GM19328 (cell line): Measurements from ENCODE around the gene PARD3.
"Not testable (repeated sequence)": the region's sequence is repeated elsewhere in the genome, so short reads cannot be mapped to it uniquely, and the experiment has no call there.

Experiments used
- ATAC-seq: cut with Tn5 transposase; IDR thresholded peaks from one replicate; pipeline ENCODE4 v1.9.1; 2021; ENCODE audit warnings: mild to moderate bottlenecking, moderate library complexity; ENCODE audit not compliant: unreplicated experiment

PARD3 gene

DNA sequence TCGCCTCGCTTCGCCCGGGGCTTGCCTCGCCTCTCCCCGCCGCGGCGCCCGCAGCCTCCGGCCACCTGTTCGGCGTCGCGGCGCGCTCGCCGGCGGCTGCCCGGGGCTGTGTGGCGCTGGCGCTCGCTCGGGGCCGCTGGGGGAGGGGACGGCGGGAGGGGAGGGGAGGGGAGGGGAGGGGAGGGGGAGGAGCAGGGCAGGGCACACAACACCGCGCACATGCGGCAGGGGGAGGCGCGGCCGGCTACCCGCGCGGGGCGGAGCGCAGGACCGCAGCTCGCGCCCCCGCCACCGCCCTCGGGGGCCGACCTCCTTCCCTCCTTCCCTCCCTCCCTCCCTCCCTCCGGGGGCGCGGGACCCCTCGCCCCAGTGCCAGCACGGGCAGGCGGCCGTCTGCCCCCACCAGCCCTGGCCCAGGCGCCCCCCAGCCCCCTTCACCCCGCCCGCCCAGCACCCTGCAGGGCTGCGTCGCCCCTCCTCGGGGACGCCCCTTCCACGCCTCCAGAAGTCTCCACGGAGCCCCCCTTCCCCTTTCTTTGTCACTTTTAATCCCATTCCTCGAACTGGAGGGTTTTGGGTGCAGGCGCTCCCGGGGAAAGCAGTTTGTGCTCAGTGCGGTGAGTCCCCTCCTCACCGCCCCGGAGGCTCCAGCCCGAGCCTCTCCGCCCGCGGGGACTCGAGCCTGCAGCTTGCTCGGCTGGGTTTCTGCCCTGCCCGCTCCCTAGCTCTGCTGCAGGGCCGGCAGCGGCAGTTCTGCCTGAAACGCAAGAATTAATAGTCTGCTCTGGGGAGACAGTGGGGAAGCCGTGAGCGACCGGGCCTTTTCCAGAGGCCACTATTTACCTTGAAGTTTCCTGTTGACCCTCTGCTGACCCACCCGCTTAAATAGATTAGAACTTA is at the start of gene PARD3:
Gene PARD3, minus strand, starts transcription at position 112 of the 900 bp plus-strand sequence. CDS start 301 bp downstream, outside the sequence.
- ATAC-seq, result no peak

DNA sequence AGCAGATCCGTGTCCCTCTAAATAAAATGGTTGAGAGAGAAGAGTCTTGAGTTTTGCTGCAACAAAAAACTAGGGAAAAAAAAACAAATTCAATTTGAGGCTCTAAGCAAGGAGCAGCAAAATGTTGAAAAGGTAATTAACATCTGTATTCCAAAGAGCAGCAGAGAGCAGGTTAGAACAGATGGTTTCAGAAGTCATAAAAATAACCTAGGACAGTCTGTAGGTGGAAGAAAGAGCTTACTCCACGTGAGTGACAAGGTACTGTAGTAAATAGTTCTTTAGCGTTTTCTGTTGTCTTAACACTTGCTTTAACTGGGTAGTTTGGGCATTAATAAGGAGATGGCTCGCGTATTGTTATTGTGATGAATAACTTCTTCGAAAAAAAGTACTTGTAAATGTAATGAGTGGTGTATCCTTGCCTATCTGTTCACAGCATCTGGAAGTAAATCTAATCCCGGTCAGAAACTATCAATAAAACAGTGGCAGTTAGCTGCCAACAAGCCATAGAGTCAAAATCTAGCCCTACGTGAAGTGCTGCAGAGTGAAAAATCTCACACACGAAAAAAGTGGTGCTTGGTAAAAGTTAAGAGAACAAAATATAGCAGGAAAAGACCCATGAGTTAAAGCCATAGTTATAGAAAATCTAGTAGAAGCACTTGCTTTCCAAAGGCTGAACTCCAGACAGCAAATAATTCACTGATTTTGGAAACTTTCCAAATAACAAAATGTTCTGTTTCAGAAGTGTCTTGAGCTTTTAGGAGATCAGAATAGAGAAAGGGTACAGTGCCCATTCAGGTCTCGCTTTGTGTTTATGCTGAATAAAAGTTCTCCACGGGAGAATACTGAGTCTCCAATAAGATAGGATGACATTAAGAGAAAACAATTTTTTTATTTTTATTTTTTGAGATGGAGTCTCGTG is 49.3 kb upstream of the PARD3 start:
- no peak for ATAC-seq

DNA sequence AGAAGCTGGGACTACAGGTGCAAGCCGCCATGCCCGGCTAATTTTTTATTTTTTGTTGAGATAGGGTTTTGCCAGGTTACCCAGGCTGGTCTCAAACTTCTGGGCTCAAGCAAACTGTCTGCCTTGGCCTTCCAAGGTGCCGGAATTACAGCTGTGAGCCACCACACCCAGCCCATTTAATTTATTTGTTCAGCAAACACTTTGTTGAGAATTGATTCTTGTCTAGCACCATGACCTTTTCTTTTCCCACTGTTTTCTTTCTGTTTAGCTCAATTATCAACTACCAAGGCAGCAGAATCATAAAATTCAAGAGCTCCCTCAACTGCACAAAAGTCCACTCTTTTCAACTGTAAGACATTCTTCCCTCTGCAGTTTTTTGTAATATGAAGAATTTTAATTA is 47.8 kb upstream of the PARD3 start:
- ATAC-seq, result no peak

DNA sequence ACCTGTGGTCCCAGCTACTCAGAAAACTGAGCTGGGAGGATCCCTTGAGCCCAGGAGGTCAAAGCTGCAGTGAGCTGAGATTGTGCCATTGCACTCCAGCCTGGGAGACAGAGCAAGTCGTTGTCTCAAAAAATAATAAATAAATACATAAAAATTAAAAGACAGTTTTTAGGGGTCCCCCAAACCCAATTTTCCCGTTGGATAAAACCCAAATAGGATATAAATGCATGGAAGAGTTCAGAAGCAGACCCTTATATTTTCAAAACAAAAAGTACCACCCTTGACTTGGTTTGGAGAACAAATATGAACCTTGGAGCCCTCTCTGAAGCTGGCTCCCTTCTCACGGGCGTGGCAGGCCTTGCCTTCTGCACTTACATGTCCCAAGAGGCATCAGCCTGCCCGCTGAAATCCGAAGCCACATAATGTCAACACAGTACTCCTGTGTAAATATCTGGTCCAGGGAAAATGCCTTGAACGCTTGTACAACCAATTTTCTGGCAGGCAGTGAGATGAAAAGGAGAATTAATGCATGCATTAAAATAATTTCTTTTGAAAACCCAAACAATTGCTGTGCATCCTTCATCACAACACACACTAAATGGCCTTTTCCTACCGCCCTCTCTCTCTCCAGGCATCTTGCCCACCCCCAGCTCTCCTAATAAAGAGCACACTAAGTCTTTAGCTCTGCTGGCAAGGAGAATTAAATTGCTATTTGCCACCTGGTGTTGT is 46.4 kb upstream of the PARD3 start:
- ATAC-seq, result no peak

DNA sequence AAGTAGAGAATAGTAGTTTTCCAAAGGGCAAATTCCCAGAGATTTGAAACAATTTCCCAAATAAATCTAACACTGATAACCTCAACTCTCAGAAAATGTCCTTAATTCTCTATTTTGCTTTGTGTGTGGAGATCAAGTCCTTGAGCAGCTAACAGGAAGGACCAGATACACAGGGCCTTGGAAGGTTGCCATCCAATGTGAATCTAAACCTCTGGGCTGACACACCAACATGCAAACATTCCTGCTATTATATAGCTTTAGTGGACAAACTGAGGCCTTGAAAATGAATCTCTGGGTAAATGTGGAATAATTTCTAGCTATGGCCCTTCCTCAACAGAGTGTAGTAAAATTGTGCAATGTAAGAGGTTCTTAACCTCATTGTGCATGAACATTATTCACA is 44.1 kb upstream of the PARD3 start:
- no peak for ATAC-seq

DNA sequence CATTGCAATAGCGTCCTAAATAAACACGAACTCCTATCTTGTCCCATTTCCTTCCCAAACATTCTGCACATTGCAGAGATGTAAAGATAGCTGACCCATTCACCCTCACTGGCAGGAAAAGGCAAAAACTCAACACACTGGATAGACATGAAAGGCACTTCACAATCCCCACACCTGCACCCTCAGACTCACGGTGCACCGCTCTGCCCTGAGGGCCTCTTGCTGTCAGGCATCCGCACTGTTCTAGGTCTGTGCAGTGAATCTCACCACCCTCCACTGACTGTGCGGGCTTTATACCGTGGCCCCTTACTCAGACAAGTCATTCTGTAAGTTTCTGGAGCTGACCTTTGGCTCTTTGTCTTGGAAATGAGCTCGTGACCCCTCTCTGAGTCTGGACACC is 42.9 kb upstream of the PARD3 start:
- no peak for ATAC-seq

DNA sequence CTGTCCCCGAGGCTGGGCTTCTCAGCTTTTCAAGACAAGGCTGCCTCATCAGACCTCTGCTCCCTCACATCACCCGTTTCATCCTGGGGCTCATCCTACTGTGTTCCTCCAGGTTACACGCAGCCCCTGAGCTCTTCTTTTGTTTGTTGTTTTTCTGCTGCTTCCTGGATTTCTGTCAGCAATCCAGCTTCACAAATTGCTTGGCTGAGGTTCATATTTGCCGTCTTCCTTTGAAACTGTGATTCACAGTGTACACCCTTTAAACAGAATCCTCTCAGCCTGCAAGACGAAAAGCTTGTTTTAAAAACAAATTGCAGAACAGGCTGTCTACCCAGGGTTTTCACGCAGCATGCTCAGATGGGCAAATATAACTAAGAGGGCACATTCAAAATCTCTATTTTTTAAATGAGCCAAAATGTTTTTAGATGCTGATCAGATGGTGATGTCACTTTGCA is 39.1 kb upstream of the PARD3 start:
- ATAC-seq, result no peak

DNA sequence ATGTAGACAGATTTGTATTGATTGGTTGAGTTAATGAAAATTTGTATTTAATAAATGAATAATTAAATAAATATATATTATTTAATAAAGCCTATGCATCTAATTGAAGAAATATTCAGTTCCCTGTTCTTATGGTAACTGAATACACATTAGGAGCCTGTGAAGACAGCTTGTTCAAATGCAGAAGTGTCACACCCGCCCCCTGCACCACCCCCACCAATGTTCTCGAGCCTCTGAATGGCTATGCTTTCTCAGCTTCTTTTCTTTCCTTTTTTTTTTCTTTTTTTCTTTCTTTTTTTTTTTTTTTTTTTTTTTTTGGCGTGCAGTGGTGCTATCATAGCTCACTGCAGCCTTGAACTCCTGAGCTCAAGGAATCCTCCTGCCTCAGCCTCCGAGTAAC is 38.3 kb upstream of the PARD3 start:
- ATAC-seq, result no peak

DNA sequence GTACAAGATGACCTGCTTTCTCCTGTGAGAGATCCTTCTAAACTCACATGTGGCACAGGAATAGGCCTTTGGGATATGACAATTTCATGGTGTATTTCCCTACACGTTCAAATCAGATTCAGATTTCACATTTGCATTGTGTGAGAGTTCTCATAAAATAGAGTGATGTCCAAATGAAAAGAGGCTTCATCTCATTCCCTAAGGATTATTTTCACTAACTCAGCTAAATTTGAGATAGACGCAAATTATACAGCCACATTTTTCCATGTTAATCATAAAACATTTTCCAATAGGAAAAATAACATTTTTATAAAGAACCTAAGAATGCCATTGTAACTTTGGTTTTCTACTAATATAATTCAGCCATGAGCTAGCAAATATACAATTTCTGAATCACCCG is 35.5 kb upstream of the PARD3 start:
- ATAC-seq, result no peak

DNA sequence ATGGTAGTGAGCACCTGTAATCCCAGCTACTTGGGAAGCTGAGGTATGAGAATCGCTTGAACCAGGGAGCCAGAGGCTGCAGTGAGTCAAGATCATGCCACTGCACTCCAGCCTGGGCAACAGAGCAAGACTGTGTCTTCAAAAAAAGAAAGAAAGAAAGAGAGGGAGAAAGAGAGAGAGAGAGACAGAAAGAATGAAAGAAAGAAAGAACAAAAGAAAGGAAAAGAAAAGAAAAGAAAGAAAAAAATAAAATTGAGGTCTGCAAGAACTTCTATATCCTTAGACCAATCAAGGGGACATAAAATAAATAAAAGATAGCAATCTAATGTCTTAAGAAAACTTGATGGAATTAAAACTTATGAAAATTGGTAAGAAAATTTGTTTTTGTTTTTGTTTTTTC is 34.9 kb upstream of the PARD3 start:
- no peak for ATAC-seq

DNA sequence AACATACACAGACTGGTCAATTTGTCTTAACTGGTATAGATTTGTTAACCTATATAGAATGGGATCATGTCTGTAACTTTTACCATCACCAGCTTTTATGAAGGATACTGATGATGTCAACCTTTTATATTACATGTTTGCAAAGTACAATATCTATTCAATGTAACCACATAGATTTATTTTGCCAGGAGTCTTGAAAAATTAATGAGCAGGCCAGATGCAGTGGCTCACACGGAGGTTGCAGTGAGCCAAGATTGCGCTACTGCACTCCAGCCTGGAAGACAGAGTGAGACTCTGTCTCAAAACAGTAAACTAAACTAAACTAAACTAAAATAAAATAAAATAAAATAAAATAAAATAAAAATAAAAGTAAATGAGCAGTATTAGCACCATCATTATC is 30.0 kb upstream of the PARD3 start:
- no peak for ATAC-seq

DNA sequence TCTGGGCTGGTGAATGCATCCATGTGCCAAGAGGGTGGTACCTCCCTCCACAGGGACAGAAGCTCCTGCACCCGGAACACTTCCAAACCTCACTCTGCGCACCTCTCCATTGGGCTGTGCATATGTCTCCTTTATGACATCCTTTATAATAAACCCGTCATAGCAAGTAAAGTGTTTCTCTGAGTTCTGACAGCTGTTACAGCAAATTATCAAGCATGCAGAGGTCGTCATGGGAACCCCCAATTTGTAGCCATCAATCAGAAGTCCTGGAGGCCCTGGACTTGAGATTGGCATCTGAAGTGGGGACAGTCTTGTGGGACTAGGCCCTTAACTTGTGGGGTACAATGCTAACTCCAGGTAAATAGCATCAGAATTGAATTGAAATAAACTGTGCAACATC is 29.4 kb upstream of the PARD3 start:
- ATAC-seq, result no peak

DNA sequence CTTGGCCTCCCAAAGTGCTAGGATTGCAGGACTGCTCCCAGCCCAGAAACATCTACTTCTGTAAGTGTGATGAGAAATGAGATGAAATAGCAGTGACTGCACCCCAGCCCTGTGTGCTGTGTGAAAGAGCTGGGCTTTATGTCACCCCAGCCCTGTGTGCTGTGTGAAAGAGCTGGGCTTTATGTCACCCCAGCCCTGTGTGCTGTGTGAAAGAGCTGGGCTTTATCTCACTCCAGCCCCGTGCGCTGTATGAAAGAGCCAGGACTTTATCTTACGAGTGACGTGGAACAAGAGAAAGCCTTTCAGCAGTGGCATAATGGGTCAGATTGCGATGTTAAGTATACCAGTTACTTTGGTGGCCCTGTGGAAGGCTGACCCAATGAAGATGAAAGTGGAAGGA is 28.4 kb upstream of the PARD3 start:
- ATAC-seq, result not testable (repeated sequence)

DNA sequence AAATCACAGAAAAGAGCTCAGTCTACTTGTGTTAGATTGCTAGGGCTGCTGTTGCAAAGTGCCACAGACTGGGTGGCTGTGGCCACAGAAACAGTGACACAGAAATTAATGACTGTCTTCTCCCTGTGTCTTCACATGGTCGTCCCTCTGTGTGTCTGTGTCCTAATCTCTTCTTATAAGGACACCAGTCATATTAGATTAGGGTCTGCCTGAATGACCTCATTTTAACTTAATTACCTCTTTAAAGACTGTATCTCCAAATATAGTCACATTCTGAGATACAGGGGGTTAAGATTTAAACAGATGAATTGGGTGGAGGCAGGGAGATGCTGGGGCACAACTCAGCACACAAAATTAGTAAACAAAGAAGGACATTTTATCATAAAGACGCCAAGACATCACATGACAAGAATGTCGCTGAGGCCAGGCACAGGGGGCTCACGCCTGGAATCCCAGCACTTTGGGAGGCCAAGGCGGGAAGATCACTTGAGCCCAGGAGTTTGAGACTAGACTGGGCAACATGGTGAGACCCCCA is 23.3 kb upstream of the PARD3 start:
- no peak for ATAC-seq

DNA sequence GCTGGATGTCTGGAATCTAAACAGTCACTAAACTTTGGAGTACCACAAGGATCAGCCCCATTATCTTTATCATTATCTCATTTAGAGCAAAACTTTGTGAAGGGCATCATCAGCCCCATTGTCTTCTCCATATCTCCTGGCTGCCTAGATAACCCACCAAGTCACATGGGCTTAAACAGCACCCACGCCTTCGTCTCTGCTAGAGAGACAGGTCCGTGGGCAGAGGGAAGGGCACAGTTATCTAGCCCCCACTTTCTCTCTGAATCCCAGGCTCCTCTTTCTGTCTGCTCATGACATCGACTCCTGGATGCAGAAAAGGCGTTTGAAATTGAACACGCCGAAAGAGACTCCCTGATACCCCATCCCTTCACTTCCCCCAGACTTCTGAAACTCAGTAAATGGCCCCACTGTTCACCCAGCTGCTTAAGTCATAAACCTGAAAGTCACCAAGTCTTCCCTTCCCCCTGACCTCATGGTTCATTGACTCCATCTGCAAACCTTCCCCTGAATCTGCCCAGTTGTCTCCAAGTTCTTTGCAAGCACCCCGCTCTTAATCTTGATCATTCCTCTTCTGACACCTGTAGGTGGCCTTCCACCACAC is 20.9 kb upstream of the PARD3 start:
- ATAC-seq, result peak; percentile 78

DNA sequence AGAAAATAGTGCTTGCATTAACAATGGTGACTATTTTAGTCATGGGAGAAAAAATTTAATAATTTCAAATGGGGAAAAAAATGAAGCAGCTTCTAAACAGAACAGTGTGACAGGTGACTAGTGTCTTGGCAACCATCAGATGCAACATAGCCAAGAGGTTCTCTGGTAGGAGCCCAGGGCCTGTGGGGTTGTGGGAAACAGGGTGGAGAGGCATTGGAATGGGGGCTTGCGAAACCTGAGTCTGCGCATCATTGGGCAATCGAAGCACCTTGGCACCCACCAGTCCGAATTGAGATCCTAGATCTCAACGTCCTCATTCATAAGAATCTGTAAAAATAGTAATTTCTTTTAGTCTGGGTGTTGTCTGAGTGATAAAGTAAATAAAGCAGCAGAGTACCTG is 19.2 kb upstream of the PARD3 start:
- no peak for ATAC-seq

DNA sequence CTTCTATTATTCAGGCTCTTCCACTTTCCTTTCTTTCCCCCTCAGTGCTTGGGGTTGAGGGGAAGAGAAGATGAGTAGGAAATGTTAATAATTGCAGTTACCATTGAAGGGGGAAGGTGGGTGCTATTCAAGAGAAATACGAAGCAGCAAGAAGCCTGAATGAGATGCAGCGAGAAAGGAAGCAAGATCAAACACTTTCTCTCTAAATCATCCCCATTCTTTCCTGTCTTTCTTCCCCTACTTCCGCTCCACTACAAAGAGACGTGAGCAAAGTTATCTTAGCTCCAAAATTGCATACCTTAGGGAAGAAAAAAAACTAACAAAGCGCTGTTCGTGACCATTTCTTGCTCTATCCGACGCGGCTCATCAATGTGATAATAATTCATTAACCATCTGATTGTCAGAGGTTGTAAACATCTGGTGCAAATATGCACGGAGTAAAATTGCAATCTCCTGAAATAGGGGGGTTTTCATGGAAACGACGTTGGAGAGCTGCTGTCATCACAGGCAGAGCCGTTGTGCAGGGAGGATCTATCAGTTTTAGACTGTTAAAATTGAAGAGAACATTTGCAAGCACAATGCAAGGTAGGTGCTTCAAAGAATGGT is 15.2 kb upstream of the PARD3 start:
- ATAC-seq, result no peak

DNA sequence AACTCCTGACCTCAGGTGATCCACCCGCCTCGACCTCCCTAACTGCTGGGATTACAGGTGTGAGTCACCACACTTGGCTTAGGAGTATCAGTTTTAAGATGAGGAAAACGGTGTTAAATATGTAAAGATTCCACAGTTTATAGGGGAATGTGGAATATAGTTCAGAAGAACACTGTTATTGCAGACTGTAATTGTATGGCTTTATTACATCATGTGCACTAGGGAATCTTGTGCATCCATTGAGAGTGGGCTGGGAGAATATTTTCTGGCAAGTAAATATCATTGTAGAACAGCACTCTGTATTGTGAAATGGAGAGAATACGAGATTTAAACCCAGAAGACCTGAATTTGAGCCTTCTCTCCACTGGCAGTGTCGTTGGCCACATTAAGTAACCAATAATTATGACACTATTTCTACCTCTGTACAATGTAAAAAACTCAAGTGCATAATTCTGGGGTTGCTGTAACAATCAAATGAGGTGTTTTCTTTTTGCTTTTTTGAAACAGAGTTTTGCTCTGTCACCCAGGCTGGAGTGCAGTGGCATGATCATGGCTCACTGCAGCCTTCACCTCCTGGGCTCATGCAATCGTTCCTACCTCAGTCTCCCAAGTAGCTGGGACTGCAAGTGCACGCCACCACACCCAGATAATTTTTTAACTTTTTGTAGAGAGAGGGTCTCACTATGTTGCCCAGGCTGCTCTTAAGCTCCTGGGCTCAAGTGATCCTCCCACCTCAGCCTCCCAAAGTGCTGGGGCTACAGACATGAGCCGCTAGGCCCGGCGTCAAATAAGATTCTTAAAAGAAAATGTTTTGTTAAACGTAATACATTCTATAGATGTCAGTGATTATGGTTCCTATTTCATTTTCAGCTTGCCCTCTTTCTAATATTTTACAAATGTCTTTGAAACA is 12.0 kb upstream of the PARD3 start:
- ATAC-seq, result no peak

DNA sequence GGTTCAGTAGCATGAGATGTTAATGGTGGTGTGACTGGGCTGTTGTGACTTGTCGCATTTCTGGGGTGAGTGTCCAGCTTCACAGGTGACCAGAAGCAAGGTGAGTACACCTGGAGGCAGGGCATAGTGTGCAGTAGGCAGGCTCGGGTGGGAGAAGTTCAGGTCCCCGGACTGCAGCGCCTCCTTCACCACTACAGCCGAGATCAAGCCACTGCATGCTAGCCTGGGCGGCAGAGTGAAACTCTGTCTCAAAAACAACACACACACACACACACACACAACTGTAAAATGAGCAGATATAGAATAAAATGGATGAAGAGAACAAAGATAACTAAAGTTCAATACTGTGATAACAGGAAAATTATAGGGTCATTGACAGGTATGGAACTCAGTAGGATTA is 11.1 kb upstream of the PARD3 start:
- no peak for ATAC-seq
